Mesodermal cell (in vitro differentiated cells): ENCODE results near the gene DDO.
"Not testable (repeated sequence)": the region's sequence is repeated elsewhere in the genome, so short reads cannot be mapped to it uniquely, and the experiment has no call there.

ENCODE experiments used
- H3K27ac ChIP-seq: 2 replicates; pipeline ENCODE4 v1.7.0; 2013; ENCODE audit warnings: mild to moderate bottlenecking, low read depth, low read length, moderate library complexity; ENCODE audit not compliant: severe bottlenecking
- H3K36me3 ChIP-seq: 2 replicates; pipeline ENCODE4 v1.7.1; 2013; ENCODE audit warnings: mild to moderate bottlenecking, low read length, moderate library complexity; ENCODE audit not compliant: control insufficient read depth, insufficient read depth
- H3K4me1 ChIP-seq: one replicate; pipeline ENCODE4 v1.7.1; 2013; ENCODE audit warnings: mild to moderate bottlenecking, low read length; ENCODE audit not compliant: insufficient read depth, control insufficient read depth, poor library complexity, severe bottlenecking
- H3K4me3 ChIP-seq: 2 replicates; pipeline ENCODE4 v1.7.0; 2013; ENCODE audit warnings: low read length, control low read depth, mild to moderate bottlenecking; ENCODE audit not compliant: insufficient read depth, poor library complexity, severe bottlenecking; ENCODE audit errors: extremely low read depth
- H3K9me3 ChIP-seq: 2 replicates; pipeline ENCODE4 v1.7.1; 2013; ENCODE audit warnings: mild to moderate bottlenecking, low read length, moderate library complexity; ENCODE audit not compliant: control insufficient read depth
- WGBS, 2 experiments: methylation state at CpG; one replicate each; pipeline ENCODE4 v1.1.5; 2013; ENCODE audit warnings: missing lambda C conversion rate in 2 of 2; ENCODE audit not compliant: insufficient coverage in 2 of 2; 5-methylcytosine and 5-hydroxymethylcytosine counted together

Gene DDO

GRCh38 chr6:110356778-110357177 lies 58.6 kb downstream of the DDO start:
- H3K4me3 ChIP-seq = no peak overlapping the region
- H3K36me3 ChIP-seq = no peaks in the 10 kb centered on the region
- peaks cover 7% of the 10 kb centered on the region for H3K9me3 ChIP-seq
- 91 to 93% methylated on average over 13 to 15 of the region's 15 CpGs for WGBS, 2 experiments
- no peak overlapping the region for H3K27ac ChIP-seq
- H3K4me1 ChIP-seq = peaks cover 3% of the 10 kb centered on the region

GRCh38 chr6:110355727-110356126 lies 59.6 kb downstream of the DDO start:
- Histone ChIP-seq H3K4me3 (no peak overlapping the region), H3K4me1 (peaks cover 3% of the 10 kb centered on the region), H3K36me3 (no peaks in the 10 kb centered on the region), H3K9me3 (no peaks in the 10 kb centered on the region), H3K27ac (no peak overlapping the region)
- WGBS, 2 experiments = 38 to 42% methylated on average over 2 of the region's 2 CpGs

DNA sequence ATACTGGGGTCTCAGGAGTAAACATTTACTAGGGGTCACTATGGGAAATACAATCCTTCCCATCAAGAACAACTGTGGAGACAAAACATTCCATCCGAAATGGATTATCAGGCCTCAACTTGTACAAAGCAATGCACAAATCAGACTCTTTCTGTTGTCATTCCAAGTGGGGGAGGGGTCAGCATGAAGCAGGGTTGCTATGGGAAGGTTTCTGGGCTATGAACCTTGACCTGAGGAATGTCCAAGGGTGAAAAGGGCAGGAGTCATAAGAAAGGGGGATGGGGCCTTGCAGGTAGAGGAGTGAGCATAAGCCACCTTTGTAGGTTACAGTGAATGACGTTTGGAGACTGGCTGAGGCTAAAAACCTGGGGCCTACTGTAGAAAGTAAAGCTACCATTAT lies 60.4 kb downstream of the DDO start:
- Histone ChIP-seq H3K4me1 (peaks cover 3% of the 10 kb centered on the region), H3K4me3 (no peak overlapping the region), H3K36me3 (no peaks in the 10 kb centered on the region), H3K27ac (no peak overlapping the region), H3K9me3 (no peaks in the 10 kb centered on the region)
- 40 to 70% methylated on average over 1 to 2 of the region's 2 CpGs for WGBS, 2 experiments

GRCh38 chr6:110354153-110354552 lies 61.2 kb downstream of the DDO start:
- WGBS, 2 experiments = no CpG with 5 or more reads among the region's 2 CpGs
- Histone ChIP-seq H3K9me3 (no peaks in the 10 kb centered on the region), H3K27ac (no peak overlapping the region), H3K4me3 (no peak overlapping the region), H3K36me3 (no peaks in the 10 kb centered on the region), H3K4me1 (peaks cover 1% of the 10 kb centered on the region)

DNA sequence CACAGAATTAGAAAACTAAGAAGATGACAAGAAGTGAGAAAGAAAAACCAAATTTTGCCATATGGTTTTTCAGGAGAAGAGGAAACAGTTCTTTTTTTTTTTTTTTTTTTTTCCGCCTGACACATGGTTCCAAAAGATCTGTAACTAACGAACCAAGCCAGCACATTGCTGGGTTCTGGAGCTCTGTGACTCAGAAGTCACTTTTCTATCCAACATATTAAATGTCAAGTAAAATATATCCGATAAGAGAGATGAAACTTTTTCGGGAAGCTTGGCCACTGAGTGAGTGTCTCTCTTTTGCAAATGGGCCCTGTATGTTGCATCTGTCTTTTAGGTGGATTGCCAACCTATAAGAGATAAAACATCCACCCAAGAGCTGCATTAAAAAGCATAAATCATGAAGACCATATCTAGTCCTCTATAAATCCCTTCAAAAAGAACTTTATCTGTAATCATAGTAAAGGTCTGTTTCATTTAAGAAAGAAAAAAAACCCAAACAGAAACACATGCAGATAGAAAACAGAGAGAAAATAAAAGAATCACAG lies 61.8 kb downstream of the DDO start:
- Histone ChIP-seq H3K4me3 (no peak overlapping the region), H3K27ac (peak overlapping the region; percentile 72), H3K4me1 (no peaks in the 10 kb centered on the region), H3K36me3 (no peaks in the 10 kb centered on the region), H3K9me3 (no peaks in the 10 kb centered on the region)
- 94% methylated on average over 2 of the region's 4 CpGs; no CpG with 5 or more reads in 1 of the 2 experiments for WGBS, 2 experiments

DNA sequence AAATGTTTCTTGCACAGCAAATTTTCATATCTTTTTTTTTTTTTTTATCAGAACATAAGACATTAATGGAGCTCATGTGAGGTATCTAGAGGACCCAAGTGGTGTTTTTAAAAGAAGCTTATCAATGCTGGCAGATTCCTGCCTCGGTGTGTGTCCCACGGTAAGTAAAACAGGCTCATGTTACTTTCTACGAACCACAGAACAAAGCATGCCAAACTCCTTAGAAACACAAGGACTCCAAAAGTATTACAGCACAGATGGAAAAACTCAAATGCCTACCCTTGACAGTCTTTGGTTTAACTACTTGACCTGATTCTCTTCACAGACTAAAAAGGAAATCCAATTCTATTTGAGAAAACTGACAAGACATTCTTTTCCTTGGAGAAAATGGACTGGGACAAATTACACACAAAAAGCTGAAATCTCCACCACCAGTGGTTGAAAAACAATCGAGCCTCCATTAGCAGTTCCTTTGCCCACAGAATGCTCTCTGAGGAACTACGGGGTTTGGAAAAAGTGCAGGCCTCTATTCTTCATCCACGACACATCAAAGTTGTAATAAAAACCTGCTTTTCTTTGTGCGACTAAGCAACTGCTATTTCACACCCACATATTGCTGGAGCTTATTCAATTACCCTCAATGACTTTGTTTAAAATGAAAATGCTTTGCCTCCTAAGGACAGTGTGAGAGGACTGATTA lies 62.7 kb downstream of the DDO start:
- Histone ChIP-seq H3K4me3 (no peak overlapping the region), H3K4me1 (no peaks in the 10 kb centered on the region), H3K9me3 (no peaks in the 10 kb centered on the region), H3K27ac (peak overlapping the region; percentile 72), H3K36me3 (no peaks in the 10 kb centered on the region)
- WGBS, 2 experiments = 56 to 72% methylated on average over 3 to 6 of the region's 7 CpGs

- Histone ChIP-seq H3K9me3 (no peaks in the 10 kb centered on the region), H3K4me3 (no peak overlapping the region), H3K4me1 (no peaks in the 10 kb centered on the region), H3K27ac (no peak overlapping the region), H3K36me3 (no peaks in the 10 kb centered on the region)
- 100% methylated on average over 1 of the region's 4 CpGs for WGBS, 2 experiments
Measured at GRCh38 chr6:110351986-110352385, 63.4 kb downstream of the DDO start.

- no peaks in the 10 kb centered on the region for H3K9me3 ChIP-seq
- no peaks in the 10 kb centered on the region for H3K36me3 ChIP-seq
- WGBS, 2 experiments = 80% methylated on average over 2 of the region's 3 CpGs; no CpG with 5 or more reads in 1 of the 2 experiments
- H3K4me3 ChIP-seq = no peak overlapping the region
- H3K27ac ChIP-seq = no peak overlapping the region
- H3K4me1 ChIP-seq = no peaks in the 10 kb centered on the region
Measured at GRCh38 chr6:110351546-110351945, 63.8 kb downstream of the DDO start.

- H3K27ac ChIP-seq, H3K4me1 ChIP-seq, H3K9me3 ChIP-seq, H3K4me3 ChIP-seq, H3K36me3 ChIP-seq: not testable (repeated sequence)
- 95 to 100% methylated on average over 4 of the region's 7 CpGs for WGBS, 2 experiments
Measured at GRCh38 chr6:110350593-110350992, 64.8 kb downstream of the DDO start.

DNA sequence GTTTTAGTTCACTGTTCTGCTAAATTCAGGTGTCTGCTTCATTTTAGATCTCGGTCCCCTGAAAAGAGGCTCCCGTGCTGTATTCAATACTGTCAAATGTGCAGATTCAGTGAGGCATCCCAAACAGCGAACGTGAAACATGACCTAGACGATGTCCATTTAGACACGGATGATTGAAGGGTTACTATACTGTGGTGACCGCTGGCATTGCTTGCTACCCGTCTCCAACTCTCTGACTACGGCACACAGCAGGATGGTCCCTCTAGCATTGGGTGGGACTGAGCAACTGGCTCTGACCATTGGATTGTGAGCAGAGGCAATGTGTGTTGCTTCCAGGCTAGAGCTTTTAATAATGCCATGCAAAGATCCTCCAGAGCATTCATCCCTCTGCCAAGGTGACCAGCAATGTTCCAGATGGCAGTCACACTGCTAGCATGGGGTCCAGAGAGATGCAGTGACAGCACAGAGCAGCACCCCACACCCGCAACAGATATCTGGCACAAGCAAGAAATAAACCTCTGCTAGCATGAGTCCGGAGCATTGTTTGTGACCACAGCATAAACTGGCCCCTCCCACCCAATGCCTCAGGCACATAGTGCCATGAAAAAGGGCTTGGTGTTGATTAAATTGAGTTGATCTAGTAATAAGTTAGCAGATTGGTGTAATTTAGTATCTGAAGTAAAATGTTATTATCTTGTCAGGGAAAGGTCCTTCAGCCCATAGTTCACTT lies 66.2 kb downstream of the DDO start:
- WGBS, 2 experiments = 92 to 97% methylated on average over 9 of the region's 11 CpGs
- Histone ChIP-seq H3K4me1 (no peaks in the 10 kb centered on the region), H3K4me3 (no peak overlapping the region), H3K9me3 (no peaks in the 10 kb centered on the region), H3K36me3 (no peaks in the 10 kb centered on the region), H3K27ac (no peak overlapping the region)

DNA sequence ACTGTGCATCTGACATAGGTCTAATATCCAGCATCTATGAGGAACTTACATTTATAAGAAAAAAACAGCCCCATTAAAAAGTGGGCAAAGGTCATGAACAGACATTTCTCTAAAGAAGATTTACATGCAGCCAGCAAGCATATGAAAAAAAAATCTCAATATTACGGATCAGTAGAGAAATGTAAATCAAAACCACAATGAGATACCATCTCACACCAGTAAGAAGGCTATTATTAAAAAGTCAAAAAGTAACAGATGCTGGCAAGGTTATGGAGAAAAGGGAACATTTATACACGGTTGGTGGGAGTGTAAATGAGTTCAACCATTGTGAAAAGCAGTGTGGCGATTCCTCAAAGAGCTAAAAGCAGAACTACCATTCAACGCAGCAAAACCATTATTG lies 70.3 kb downstream of the DDO start:
- Histone ChIP-seq H3K27ac (no peak overlapping the region), H3K4me1 (no peaks in the 10 kb centered on the region), H3K4me3 (no peak overlapping the region), H3K9me3 (no peaks in the 10 kb centered on the region), H3K36me3 (no peaks in the 10 kb centered on the region)
- 92 to 97% methylated on average over 3 of the region's 4 CpGs for WGBS, 2 experiments
